Hepatocyte (in vitro differentiated cells): ENCODE results near the gene RPL35A.
"Not testable (repeated sequence)": the region's sequence is repeated elsewhere in the genome, so short reads cannot be mapped to it uniquely, and the experiment has no call there.

Experiments used
- CTCF ChIP-seq: fragments of 200-600 bp; sonication (generic); IDR thresholded peaks from 2 replicates; pipeline ENCODE4 v1.5.1; 2016; ENCODE audit warnings: antibody characterized with exemption, mild to moderate bottlenecking; ENCODE audit not compliant: poor library complexity
- EZH2 ChIP-seq: fragments of 200-600 bp; sonication (generic); IDR thresholded peaks from 2 replicates; pipeline ENCODE4 v1.6.1; 2016; ENCODE audit warnings: antibody characterized with exemption, mild to moderate bottlenecking, borderline replicate concordance

DNA sequence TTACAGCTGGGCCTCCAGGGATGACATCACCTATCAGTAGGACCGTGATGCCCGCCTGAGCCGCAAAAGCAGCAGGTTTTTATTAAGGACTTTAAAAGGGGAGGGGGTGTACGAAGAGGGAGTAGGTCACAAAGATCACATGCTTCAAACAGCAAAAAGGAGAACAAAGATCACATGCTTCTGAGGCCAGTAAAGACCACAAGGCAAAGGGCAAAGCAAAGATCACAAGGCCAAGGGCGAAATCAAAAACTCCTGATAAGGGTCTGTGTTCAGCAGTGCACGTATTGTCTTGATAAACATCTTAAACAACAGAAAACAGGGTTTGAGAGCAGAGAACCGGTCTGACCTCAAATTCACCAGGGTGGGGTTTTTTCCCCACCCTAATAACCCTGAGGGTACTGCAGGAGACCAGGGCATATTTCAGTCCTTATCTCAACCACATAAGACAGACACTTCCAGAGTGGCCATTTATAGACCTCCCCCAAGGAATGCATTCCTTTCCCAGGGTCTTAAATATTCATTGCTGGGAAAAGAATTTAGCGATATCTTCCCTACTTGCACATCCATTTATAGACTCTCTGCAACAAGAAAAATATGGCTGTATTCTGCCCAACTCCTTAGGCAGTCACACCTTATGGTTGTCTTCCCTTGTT lies 17.5 kb downstream of the RPL35A start:
- not testable (repeated sequence) for TF ChIP-seq CTCF, EZH2
